HepG2 (cell line): ENCODE data around the gene CLIC1. TPM values are rescaled to one million over a fixed set of nuclear protein-coding genes. Genes with fewer than 3 reads are reported as not detected.

Experiments used
- ARID5B ChIP-seq: IDR thresholded peaks from 2 replicates; pipeline ENCODE4 v1.4.0; 2020; ENCODE audit warnings: mild to moderate bottlenecking, missing genetic modification reagents
- BRD4 ChIP-seq: sonication (generic); formaldehyde crosslinking; IDR thresholded peaks from 2 replicates; pipeline ENCODE4 v1.4.0; 2020; ENCODE audit warnings: missing genetic modification reagents
- CCDC6 ChIP-seq: sonication (generic); formaldehyde crosslinking; IDR thresholded peaks from 2 replicates; pipeline ENCODE4 v1.8.1; 2022; ENCODE audit warnings: mild to moderate bottlenecking, missing genetic modification reagents, moderate library complexity
- CREB1 ChIP-seq, 2 experiments: fragments of 450-650 bp in 1 of 2; IDR thresholded peaks; 2 replicates each; pipeline ENCODE4 v1.6.1; 2016 to 2017; ENCODE audit warnings: control low read depth in 1 of 2, mild to moderate bottlenecking in 1 of 2, missing compliant biosample characterization in 1 of 2, missing genetic modification characterization in 1 of 2
- NFKB2 ChIP-seq: sonication (generic); formaldehyde crosslinking; IDR thresholded peaks from 2 replicates; pipeline ENCODE4 v1.4.0; 2020; ENCODE audit warnings: missing genetic modification reagents, borderline replicate concordance
- SMAD1 ChIP-seq: sonication (generic); formaldehyde crosslinking; IDR thresholded peaks from 2 replicates; pipeline ENCODE4 v1.4.0; 2020; ENCODE audit warnings: missing genetic modification reagents, low read depth, mild to moderate bottlenecking, borderline replicate concordance
- ZBTB4 ChIP-seq: sonication (generic); formaldehyde crosslinking; IDR thresholded peaks from 2 replicates; pipeline ENCODE4 v1.4.0; 2020; ENCODE audit warnings: missing genetic modification reagents, mild to moderate bottlenecking, borderline replicate concordance
- ZNF609 ChIP-seq: sonication (generic); formaldehyde crosslinking; IDR thresholded peaks from 2 replicates; pipeline ENCODE4 v1.4.0; 2020; ENCODE audit warnings: mild to moderate bottlenecking, missing genetic modification reagents, borderline replicate concordance
- ZNF615 ChIP-seq: sonication (generic); formaldehyde crosslinking; IDR thresholded peaks from 2 replicates; pipeline ENCODE4 v1.5.0; 2020; ENCODE audit warnings: mild to moderate bottlenecking, missing genetic modification reagents, borderline replicate concordance
- polyA plus RNA-seq, 8 experiments: library from polyadenylated mRNA; depleted of rRNA in 3 of 8; stranded (reverse) in 7 of 8; unstranded in 1 of 8; fragments of >200 nt; fragmentation: Illumina TruSeq in 4 of 8; extraction: Trizol in 4 of 8; gene quantifications; 2 replicates each; pipeline versions ENCODE4 v1.2.1 to v1.2.3, GENCODE V29; 2011 to 2016; ENCODE audit warnings: low read depth in 4 of 8, missing spikeins in 1 of 8, mixed read lengths in 1 of 8; ENCODE audit not compliant: insufficient read depth in 1 of 8
- total RNA-seq, 5 experiments: library from RNA; depleted of rRNA; stranded (reverse); fragments of >200 nt; fragmentation: Illumina TruSeq; extraction: Trizol; gene quantifications; 2 replicates each; pipeline ENCODE4 v1.2.3, GENCODE V29; 2016; ENCODE audit warnings: low read depth in 1 of 5
- TF ChIP-seq, protein P1 (sequence below): fragments of 450-650 bp; IDR thresholded peaks from 2 replicates; pipeline ENCODE4 v1.6.1; 2016
- TF ChIP-seq, protein P2 (sequence below): sonication (generic); formaldehyde crosslinking; IDR thresholded peaks from 2 replicates; pipeline ENCODE4 v1.5.1; 2020; ENCODE audit warnings: missing genetic modification reagents, mild to moderate bottlenecking, borderline replicate concordance

The CLIC1 gene
- total and polyA plus RNA-seq, 2 of the 13 experiments (the other 11 are each of a cell fraction or from before 2014, with no cell fraction given) = 602 to 891 TPM

DNA sequence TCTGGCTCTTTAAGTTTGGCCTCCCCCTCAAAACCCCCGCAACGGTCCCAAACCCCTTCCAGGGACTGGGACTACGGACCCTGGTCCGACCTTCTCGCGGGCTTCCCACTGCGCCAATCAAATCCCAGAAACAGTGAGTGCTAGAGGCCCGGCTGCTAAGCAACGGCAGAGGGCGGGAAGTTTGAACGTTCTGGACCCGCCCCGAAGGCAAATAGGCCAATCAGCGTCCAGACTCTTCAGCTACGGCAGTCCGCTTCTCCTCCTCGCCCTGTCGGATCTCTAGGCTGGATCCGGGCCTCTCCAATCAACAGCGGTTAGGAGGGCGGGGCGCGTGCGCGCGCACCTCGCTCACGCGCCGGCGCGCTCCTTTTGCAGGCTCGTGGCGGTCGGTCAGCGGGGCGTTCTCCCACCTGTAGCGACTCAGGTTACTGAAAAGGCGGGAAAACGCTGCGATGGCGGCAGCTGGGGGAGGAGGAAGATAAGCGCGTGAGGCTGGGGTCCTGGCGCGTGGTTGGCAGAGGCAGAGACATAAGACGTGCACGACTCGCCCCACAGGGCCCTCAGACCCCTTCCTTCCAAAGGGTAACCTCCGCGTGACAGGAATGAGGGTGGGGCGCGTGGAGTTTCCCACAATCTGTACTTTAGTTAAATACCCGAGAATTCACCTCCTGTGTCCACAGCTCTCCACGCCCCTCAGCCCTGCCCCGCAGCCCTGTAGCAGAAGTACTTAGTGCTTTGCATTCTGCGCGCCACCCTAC, 3.5 kb upstream of the CLIC1 start, which contains the start of gene MSH5 (continued):
- TF ChIP-seq NFKB2 (peak; percentile 98), ZNF609 (CRISPR knock-in tag) (peak; percentile 87), ZBTB4 (CRISPR knock-in tag) (peak; percentile 70; the same call in 1 of the 2 replicates), ARID5B (CRISPR knock-in tag) (peak; percentile 41; the same call in 1 of the 2 replicates), ZNF615 (peak; percentile 33), CCDC6 (CRISPR knock-in tag) (peak; percentile 98), SMAD1 (peak; percentile 77; the same call in 1 of the 2 replicates), CREB1 (IDR thresholded peaks at IDR 0.05) (peak; percentile 80), CREB1 (CRISPR knock-in tag; IDR thresholded peaks at IDR 0.05) (peak; percentile 89), BRD4 (CRISPR knock-in tag) (peak; percentile 98)
- TF ChIP-seq, protein P1, sequence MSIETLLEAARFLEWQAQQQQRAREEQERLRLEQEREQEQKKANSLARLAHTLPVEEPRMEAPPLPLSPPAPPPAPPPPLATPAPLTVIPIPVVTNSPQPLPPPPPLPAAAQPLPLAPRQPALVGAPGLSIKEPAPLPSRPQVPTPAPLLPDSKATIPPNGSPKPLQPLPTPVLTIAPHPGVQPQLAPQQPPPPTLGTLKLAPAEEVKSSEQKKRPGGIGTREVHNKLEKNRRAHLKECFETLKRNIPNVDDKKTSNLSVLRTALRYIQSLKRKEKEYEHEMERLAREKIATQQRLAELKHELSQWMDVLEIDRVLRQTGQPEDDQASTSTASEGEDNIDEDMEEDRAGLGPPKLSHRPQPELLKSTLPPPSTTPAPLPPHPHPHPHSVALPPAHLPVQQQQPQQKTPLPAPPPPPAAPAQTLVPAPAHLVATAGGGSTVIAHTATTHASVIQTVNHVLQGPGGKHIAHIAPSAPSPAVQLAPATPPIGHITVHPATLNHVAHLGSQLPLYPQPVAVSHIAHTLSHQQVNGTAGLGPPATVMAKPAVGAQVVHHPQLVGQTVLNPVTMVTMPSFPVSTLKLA = peak; percentile 77
- TF ChIP-seq, protein P2, sequence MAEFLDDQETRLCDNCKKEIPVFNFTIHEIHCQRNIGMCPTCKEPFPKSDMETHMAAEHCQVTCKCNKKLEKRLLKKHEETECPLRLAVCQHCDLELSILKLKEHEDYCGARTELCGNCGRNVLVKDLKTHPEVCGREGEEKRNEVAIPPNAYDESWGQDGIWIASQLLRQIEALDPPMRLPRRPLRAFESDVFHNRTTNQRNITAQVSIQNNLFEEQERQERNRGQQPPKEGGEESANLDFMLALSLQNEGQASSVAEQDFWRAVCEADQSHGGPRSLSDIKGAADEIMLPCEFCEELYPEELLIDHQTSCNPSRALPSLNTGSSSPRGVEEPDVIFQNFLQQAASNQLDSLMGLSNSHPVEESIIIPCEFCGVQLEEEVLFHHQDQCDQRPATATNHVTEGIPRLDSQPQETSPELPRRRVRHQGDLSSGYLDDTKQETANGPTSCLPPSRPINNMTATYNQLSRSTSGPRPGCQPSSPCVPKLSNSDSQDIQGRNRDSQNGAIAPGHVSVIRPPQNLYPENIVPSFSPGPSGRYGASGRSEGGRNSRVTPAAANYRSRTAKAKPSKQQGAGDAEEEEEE (CRISPR knock-in tag) = no peak
